GM21360 (cell line): Measurements from ENCODE around the gene CNTNAP2.

ENCODE experiments used
- ATAC-seq: cut with Tn5 transposase; IDR thresholded peaks from one replicate; pipeline ENCODE4 v1.9.1; 2021; ENCODE audit warnings: mild to moderate bottlenecking, moderate library complexity; ENCODE audit not compliant: unreplicated experiment

CNTNAP2 gene

GRCh38 chr7:146414373-146414772 is 297.8 kb downstream of the CNTNAP2 start:
- ATAC-seq = no peak

- no peak for ATAC-seq
These were observed 298.3 kb downstream of the CNTNAP2 start for GRCh38 chr7:146414937-146415336.

- ATAC-seq = no peak
These were observed 300.6 kb downstream of the CNTNAP2 start for GRCh38 chr7:146417176-146417575.

- no peak for ATAC-seq
These were observed 306.8 kb downstream of the CNTNAP2 start for GRCh38 chr7:146423446-146423845.

- no peak for ATAC-seq
These were observed 307.5 kb downstream of the CNTNAP2 start for GRCh38 chr7:146424084-146424483.

- no peak for ATAC-seq
These were observed 316.9 kb downstream of the CNTNAP2 start for GRCh38 chr7:146433501-146433900.

- no peak for ATAC-seq
These were observed 326.5 kb downstream of the CNTNAP2 start for GRCh38 chr7:146443102-146443501.

- no peak for ATAC-seq
These were observed 333.0 kb downstream of the CNTNAP2 start for GRCh38 chr7:146449625-146450024.

GRCh38 chr7:146455091-146455655 is 338.6 kb downstream of the CNTNAP2 start:
- ATAC-seq = no peak

GRCh38 chr7:146479040-146479439 is 362.4 kb downstream of the CNTNAP2 start:
- ATAC-seq = no peak

- ATAC-seq = no peak
These were observed 369.9 kb downstream of the CNTNAP2 start for GRCh38 chr7:146486519-146486918.

- no peak for ATAC-seq
These were observed 375.4 kb downstream of the CNTNAP2 start for GRCh38 chr7:146492017-146492416.

GRCh38 chr7:146494952-146495596 is 378.5 kb downstream of the CNTNAP2 start:
- no peak for ATAC-seq

- ATAC-seq = no peak
These were observed 380.1 kb downstream of the CNTNAP2 start for GRCh38 chr7:146496657-146497056.

GRCh38 chr7:146499970-146500369 is 383.4 kb downstream of the CNTNAP2 start:
- no peak for ATAC-seq

- ATAC-seq = no peak
These were observed 387.2 kb downstream of the CNTNAP2 start for GRCh38 chr7:146503844-146504243.

- no peak for ATAC-seq
These were observed 393.6 kb downstream of the CNTNAP2 start for GRCh38 chr7:146510088-146510680.

- no peak for ATAC-seq
These were observed 397.7 kb downstream of the CNTNAP2 start for GRCh38 chr7:146514304-146514703.

GRCh38 chr7:146528581-146528980 is 412.0 kb downstream of the CNTNAP2 start:
- no peak for ATAC-seq

- ATAC-seq = no peak
These were observed 423.2 kb downstream of the CNTNAP2 start for GRCh38 chr7:146539836-146540235.

- ATAC-seq = no peak
These were observed 425.5 kb downstream of the CNTNAP2 start for GRCh38 chr7:146542101-146542500.

- ATAC-seq = no peak
These were observed 428.1 kb downstream of the CNTNAP2 start for GRCh38 chr7:146544748-146545147.
